ENCODE measurements around the gene ATP23.

The ATP23 gene, protein sequence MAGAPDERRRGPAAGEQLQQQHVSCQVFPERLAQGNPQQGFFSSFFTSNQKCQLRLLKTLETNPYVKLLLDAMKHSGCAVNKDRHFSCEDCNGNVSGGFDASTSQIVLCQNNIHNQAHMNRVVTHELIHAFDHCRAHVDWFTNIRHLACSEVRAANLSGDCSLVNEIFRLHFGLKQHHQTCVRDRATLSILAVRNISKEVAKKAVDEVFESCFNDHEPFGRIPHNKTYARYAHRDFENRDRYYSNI

DNA sequence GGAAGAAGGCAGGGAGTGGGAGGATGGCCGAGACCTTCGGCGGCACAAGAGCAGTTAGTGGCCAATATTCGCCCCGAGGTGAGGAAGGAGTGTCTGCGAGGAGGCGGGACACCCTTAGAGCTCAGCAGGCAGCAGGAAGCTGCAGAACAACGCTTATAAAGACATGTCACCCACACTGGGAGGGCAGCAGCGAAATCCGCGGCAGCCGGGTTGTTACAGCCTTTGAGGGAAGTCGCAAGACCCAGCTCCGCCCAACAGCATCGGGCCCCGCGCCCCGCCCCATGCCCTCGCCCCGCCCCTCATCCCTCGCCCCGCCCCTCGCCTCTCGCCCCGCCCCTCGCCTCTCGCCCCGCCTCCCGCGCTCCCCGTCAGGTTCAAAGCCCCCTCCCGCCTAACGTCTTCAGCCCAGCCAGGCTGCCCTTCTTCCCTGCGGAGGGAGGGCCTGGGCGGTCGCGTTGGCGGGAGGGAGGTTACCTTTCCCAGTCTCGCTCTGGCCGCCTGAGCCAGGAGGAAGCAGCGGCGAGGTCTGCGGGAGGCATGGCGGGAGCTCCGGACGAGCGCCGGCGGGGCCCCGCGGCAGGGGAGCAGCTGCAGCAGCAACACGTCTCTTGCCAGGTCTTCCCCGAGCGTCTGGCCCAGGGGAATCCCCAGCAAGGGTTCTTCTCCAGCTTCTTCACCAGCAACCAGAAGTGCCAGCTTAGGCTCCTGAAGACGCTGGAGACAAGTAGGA is at the start of gene ATP23:
Gene ATP23, plus strand, starts transcription at position 403 of the 730 bp plus-strand sequence. Its CDS starts 135 bp downstream, at position 538.
- peak within 1 kb of the TSS; percentile 93 for H3K4me3 ChIP-seq (ENCODE audit: low read depth, low read length)
- no peaks in the 10 kb centered on the region for H3K9me3 ChIP-seq (ENCODE audit: control insufficient read depth, insufficient read depth, low read length)
- no peaks in the 10 kb centered on the region for H3K4me1 ChIP-seq (ENCODE audit: control insufficient read depth, insufficient read depth, low read length)
- peak within 1 kb of the TSS; percentile 76 for H3K9ac ChIP-seq (ENCODE audit: low read depth, low read length)
- H3K27me3 ChIP-seq (ENCODE audit: control insufficient read depth, insufficient read depth, low read length): no peaks in the 10 kb centered on the region
- no peaks in the 10 kb centered on the region for H3K36me3 ChIP-seq (ENCODE audit: control insufficient read depth, insufficient read depth, low read length)

DNA sequence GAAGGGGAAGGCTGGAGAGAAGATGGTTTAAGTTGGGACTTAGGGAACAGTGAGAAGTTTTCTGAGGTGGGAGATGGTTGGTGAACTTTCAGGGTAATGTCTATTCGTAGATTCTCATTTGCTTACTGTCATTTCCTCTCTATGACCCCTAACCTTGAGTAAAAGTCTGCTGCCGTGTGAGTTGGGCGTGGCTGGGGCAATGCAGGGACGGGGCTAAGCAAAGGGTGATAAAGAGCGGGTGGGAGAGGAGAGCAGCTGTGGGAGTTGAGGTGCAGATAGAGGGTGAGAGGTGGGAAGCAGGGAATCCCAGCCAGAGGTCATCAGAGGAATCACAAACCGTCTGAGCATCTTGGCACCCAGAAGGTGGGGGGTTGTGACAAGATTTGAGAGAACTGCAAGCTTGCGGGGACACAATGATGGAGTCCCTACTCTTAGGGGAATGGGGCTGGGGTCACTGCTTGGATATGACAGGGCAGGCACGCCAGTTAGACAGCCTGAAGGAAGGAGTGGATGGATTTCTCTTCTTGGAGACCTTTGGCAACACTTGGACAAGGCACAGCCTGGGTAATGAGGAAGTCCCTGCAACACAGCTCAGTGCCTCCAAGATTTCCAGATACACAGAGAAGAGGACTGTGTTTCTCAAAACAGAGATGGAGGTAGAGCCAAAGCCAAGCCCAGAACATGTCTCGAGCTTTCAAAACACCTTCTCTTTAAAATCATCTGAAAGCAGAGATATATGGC is 49.0 kb upstream of the ATP23 start:
- Histone ChIP-seq H3K4me1 (ENCODE audit: control insufficient read depth, insufficient read depth, low read length) (peaks cover 37% of the 10 kb centered on the region), H3K9ac (ENCODE audit: low read depth, low read length) (no peak overlapping the region), H3K9me3 (ENCODE audit: control insufficient read depth, insufficient read depth, low read length) (no peaks in the 10 kb centered on the region), H3K36me3 (ENCODE audit: control insufficient read depth, insufficient read depth, low read length) (no peaks in the 10 kb centered on the region), H3K27me3 (ENCODE audit: control insufficient read depth, insufficient read depth, low read length) (peaks cover 5% of the 10 kb centered on the region), H3K4me3 (ENCODE audit: low read depth, low read length) (no peak overlapping the region)

DNA sequence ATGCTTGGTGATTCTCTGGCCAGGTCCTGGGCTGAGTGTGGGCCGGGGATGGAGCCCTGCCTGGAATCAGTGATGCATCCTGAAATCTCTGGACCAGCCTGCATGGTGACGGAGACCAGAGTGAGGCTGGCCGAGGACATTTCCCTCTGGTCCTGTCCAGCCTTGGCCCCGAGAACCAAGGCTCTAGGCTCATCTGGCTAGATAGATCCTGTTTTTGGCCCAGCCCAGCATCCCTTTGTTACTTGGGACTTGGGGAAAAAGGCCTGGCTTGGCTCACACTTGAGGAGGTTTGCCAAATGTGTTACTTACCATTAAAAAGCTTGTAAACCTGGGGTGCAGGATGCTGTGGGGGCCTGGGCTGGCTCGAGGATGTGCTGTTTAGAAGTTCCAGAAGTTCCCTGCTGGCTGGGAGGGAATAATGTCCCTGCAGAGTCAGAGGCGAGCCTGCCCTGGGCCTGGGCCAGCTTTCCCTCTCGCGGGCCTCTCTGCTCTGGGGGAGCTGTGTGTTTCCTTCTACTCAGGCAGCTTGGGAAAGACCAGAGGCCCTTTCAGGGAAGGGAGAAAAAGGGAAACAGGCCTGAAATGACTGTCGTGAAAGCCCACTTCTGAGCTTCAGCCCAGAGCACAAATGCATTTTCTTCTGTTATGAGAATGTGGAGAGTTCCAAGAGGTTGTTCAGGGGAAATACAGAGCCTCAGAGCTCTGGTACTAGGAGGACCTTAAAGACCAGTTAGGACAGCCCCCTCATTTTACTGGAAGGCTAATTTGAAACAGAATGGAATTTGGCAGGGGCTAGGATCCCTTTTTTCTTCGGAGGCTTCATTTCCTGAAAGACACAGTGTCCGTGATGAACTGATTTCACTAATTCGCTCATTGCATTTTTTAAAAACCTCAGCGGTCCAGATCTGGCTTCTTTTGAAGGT is 47.7 kb upstream of the ATP23 start:
- Histone ChIP-seq H3K4me1 (ENCODE audit: control insufficient read depth, insufficient read depth, low read length) (peaks cover 32% of the 10 kb centered on the region), H3K27me3 (ENCODE audit: control insufficient read depth, insufficient read depth, low read length) (peaks cover 14% of the 10 kb centered on the region), H3K4me3 (ENCODE audit: low read depth, low read length) (peak overlapping the region; percentile 21), H3K9ac (ENCODE audit: low read depth, low read length) (peak overlapping the region; percentile 16), H3K36me3 (ENCODE audit: control insufficient read depth, insufficient read depth, low read length) (no peaks in the 10 kb centered on the region), H3K9me3 (ENCODE audit: control insufficient read depth, insufficient read depth, low read length) (no peaks in the 10 kb centered on the region)

DNA sequence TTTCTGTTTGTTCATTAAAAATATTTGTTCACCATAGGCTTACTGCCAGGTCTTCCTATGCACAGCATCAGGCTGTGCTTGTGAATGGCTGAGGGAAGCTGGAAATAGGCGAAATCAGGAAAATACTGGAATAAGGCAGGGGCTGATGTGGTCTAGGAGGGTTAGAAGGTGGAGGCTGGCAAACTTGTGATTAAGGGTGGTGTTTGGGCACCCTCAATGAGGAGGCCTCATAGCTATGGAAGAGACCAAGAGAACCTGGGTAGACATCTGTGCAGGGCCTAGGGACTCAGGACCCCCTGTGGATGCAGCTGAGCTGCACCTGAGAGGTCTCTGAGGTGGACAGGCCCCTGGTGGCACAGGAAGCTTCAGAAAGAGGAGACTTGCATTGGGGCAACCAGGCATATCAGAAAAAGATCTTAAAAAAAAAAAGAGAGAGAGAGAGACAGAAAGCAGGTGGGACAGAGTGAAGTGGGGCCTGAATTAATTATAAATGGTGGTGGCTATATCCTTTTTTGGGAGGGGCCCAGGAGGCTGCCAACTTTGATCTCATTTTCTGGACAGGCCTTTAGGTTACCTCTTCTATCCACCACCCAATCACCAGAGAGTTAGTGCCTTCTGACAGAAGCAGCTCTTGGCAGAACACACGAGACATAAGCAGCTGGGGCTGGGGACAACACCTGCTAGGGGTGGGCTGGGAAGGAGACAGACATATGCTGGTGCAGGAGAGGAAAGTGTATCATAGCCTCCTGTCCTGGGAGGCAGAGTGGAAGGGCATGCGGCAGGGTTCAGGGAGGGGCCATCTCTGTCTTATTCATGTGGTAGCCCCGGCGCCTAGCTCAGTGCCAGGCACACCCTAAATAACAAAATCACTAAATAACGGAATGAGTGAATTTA is 46.7 kb upstream of the ATP23 start:
- no peaks in the 10 kb centered on the region for H3K36me3 ChIP-seq (ENCODE audit: control insufficient read depth, insufficient read depth, low read length)
- no peaks in the 10 kb centered on the region for H3K9me3 ChIP-seq (ENCODE audit: control insufficient read depth, insufficient read depth, low read length)
- H3K27me3 ChIP-seq (ENCODE audit: control insufficient read depth, insufficient read depth, low read length): peaks cover 14% of the 10 kb centered on the region
- H3K9ac ChIP-seq (ENCODE audit: low read depth, low read length): no peak overlapping the region
- H3K4me1 ChIP-seq (ENCODE audit: control insufficient read depth, insufficient read depth, low read length): peaks cover 23% of the 10 kb centered on the region
- H3K4me3 ChIP-seq (ENCODE audit: low read depth, low read length): no peak overlapping the region

- H3K9me3 ChIP-seq (ENCODE audit: control insufficient read depth, insufficient read depth, low read length): no peaks in the 10 kb centered on the region
- peaks cover 14% of the 10 kb centered on the region for H3K27me3 ChIP-seq (ENCODE audit: control insufficient read depth, insufficient read depth, low read length)
- no peak overlapping the region for H3K9ac ChIP-seq (ENCODE audit: low read depth, low read length)
- no peaks in the 10 kb centered on the region for H3K36me3 ChIP-seq (ENCODE audit: control insufficient read depth, insufficient read depth, low read length)
- H3K4me1 ChIP-seq (ENCODE audit: control insufficient read depth, insufficient read depth, low read length): peaks cover 21% of the 10 kb centered on the region
- peak overlapping the region; percentile 54 for H3K4me3 ChIP-seq (ENCODE audit: low read depth, low read length)
These were observed 45.8 kb upstream of the ATP23 start for GRCh38 chr12:57895389-57896114.

- H3K4me3 ChIP-seq (ENCODE audit: low read depth, low read length): peak overlapping the region; percentile 54
- no peaks in the 10 kb centered on the region for H3K36me3 ChIP-seq (ENCODE audit: control insufficient read depth, insufficient read depth, low read length)
- H3K9ac ChIP-seq (ENCODE audit: low read depth, low read length): no peak overlapping the region
- H3K4me1 ChIP-seq (ENCODE audit: control insufficient read depth, insufficient read depth, low read length): peaks cover 21% of the 10 kb centered on the region
- peaks cover 14% of the 10 kb centered on the region for H3K27me3 ChIP-seq (ENCODE audit: control insufficient read depth, insufficient read depth, low read length)
- no peaks in the 10 kb centered on the region for H3K9me3 ChIP-seq (ENCODE audit: control insufficient read depth, insufficient read depth, low read length)
These were observed 45.3 kb upstream of the ATP23 start for GRCh38 chr12:57896115-57896433.

DNA sequence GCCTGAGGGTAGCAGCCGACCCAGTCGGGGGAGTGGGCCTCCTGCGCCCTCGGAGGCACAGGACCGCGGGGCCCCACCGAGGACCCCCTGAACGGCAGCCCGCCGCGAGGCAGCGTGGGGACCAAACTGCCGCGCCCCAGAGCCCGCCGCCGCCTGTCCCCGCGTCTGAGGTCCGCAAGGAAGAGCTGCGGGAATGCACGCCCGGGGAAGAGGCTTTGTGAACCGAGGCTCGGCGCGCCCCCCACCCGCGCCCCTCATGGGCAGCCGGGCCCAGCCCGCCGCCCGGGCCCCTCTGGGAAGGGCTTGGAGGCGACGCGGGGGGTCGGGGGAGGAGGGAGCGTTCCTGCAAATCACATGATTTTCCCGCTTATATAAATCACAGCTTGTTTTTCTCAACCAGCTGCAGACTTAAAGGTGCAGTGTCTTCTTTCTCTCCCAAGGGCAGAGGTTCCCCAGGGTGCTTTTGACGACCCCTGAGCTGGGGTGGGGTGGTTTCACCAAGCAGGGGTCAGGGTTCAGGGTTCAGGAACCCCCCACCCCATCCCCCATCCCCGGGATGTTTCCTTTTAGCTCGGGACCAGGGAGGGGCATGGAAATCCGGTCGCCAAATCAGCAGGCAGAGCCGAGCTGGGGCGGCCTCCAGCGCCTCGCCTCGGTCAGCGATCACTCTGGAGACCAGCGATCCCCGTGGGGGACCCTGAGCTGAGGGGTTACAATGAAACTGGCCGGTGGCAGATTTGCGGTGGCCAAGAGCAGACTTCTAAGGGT is 44.7 kb upstream of the ATP23 start:
- Histone ChIP-seq H3K27me3 (ENCODE audit: control insufficient read depth, insufficient read depth, low read length) (peaks cover 14% of the 10 kb centered on the region), H3K9ac (ENCODE audit: low read depth, low read length) (no peak overlapping the region), H3K36me3 (ENCODE audit: control insufficient read depth, insufficient read depth, low read length) (no peaks in the 10 kb centered on the region), H3K4me1 (ENCODE audit: control insufficient read depth, insufficient read depth, low read length) (peaks cover 21% of the 10 kb centered on the region), H3K9me3 (ENCODE audit: control insufficient read depth, insufficient read depth, low read length) (no peaks in the 10 kb centered on the region), H3K4me3 (ENCODE audit: low read depth, low read length) (peak overlapping the region; percentile 54)

DNA sequence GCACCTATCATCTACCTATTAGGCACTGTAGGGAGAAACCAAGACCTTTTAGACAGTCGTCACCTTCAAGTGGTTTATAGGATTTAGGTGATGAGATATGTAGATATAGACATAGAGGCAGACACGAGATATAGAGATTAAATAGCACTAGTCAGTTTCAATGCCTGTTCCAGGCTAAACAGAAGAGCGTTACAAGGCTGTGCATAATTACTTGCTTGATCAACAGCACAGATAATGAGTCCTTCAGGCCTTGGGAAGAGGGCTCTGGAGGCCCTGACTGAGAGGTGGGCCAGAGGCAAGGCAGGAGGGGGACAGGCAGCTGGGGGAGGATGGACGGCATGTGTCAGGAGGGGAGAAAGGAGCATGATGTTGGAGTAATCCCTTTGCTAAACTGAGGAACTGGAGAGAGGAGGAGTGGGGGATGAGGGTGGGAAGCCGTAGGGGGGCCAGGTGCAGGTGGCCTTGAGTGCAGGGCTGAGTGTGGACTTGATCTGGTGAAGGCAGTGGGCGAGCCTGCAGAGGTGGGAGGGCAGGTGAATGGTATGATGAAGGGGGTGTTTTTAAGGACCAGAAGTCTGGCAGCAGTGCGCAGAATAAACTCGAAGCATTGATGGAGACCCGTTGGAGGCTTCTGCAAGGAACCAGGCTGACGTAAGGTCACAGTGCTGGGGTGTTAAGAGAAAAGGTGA is 43.9 kb upstream of the ATP23 start:
- Histone ChIP-seq H3K36me3 (ENCODE audit: control insufficient read depth, insufficient read depth, low read length) (no peaks in the 10 kb centered on the region), H3K9ac (ENCODE audit: low read depth, low read length) (no peak overlapping the region), H3K27me3 (ENCODE audit: control insufficient read depth, insufficient read depth, low read length) (peaks cover 14% of the 10 kb centered on the region), H3K9me3 (ENCODE audit: control insufficient read depth, insufficient read depth, low read length) (no peaks in the 10 kb centered on the region), H3K4me3 (ENCODE audit: low read depth, low read length) (peak overlapping the region; percentile 54), H3K4me1 (ENCODE audit: control insufficient read depth, insufficient read depth, low read length) (peaks cover 21% of the 10 kb centered on the region)

- Histone ChIP-seq H3K4me1 (ENCODE audit: control insufficient read depth, insufficient read depth, low read length) (peaks cover 21% of the 10 kb centered on the region), H3K27me3 (ENCODE audit: control insufficient read depth, insufficient read depth, low read length) (peaks cover 14% of the 10 kb centered on the region), H3K36me3 (ENCODE audit: control insufficient read depth, insufficient read depth, low read length) (no peaks in the 10 kb centered on the region), H3K4me3 (ENCODE audit: low read depth, low read length) (no peak overlapping the region), H3K9ac (ENCODE audit: low read depth, low read length) (no peak overlapping the region), H3K9me3 (ENCODE audit: control insufficient read depth, insufficient read depth, low read length) (no peaks in the 10 kb centered on the region)
These were observed 42.9 kb upstream of the ATP23 start for GRCh38 chr12:57898308-57898970.

All from iPS-15b (cell line).